PC-3 (cell line): ENCODE measurements around the gene SVIP.

ENCODE experiments used
- EZH2phosphoT487 ChIP-seq: fragments of 300-600 bp; sonication (generic); IDR thresholded peaks from 2 replicates; pipeline ENCODE4 v1.6.1; 2018; ENCODE audit warnings: mild to moderate bottlenecking, antibody characterized with exemption, low read length, borderline replicate concordance
- TF ChIP-seq, protein P1 (sequence below): fragments of 300-600 bp; sonication (generic); conservative IDR thresholded peaks from 2 replicates; pipeline ENCODE4 v1.5.1; 2017; ENCODE audit warnings: antibody characterized with exemption, low read depth, mild to moderate bottlenecking, low read length

DNA sequence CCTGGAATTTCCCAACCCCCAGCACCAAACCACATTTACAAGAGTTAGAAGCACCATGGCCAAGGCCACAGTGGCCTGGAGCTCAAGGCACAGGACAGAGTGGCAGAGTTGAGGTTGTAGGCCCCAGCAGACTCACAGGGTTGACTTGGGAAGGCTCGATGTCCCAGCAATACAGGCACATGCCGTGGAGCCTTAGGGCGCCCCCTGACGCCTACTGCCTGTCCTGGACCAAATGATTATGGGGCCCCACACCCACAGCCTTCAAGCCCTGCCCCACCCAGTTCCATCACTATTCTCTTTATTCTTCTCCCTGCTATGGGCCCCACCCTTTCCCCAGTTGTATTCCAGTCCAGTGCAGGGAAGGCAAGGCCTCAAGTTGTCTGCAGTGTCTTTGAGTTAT is 30.6 kb upstream of the SVIP start, which contains the start of gene CCDC179:
- TF ChIP-seq EZH2phosphoT487, result no peak
- TF ChIP-seq, protein P1, sequence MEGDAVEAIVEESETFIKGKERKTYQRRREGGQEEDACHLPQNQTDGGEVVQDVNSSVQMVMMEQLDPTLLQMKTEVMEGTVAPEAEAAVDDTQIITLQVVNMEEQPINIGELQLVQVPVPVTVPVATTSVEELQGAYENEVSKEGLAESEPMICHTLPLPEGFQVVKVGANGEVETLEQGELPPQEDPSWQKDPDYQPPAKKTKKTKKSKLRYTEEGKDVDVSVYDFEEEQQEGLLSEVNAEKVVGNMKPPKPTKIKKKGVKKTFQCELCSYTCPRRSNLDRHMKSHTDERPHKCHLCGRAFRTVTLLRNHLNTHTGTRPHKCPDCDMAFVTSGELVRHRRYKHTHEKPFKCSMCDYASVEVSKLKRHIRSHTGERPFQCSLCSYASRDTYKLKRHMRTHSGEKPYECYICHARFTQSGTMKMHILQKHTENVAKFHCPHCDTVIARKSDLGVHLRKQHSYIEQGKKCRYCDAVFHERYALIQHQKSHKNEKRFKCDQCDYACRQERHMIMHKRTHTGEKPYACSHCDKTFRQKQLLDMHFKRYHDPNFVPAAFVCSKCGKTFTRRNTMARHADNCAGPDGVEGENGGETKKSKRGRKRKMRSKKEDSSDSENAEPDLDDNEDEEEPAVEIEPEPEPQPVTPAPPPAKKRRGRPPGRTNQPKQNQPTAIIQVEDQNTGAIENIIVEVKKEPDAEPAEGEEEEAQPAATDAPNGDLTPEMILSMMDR, result no peak
